Neural progenitor cell (in vitro differentiated cells): Measurements from ENCODE around the gene CXCL6. TPM values are rescaled to one million over a fixed set of nuclear protein-coding genes. Genes with fewer than 3 reads are reported as not detected.

ENCODE experiments used
- DNase-seq: peaks from one replicate; pipeline ENCODE4 v3.0.0-alpha.2; 2016; ENCODE audit warnings: low spot score
- H2AFZ ChIP-seq: fragments of 200-600 bp; sonication (generic); replicated peaks from 2 replicates; pipeline ENCODE4 v1.6.1; 2016; ENCODE audit warnings: antibody characterized with exemption
- H3F3A ChIP-seq: fragments of 200-600 bp; sonication (generic); 2 replicates; pipeline ENCODE4 v1.6.1; 2016; ENCODE audit warnings: antibody characterized with exemption, low read depth
- H3K27ac ChIP-seq: fragments of 200-600 bp; sonication (generic); 2 replicates; pipeline ENCODE4 v1.5.1; 2016; ENCODE audit warnings: mild to moderate bottlenecking
- H3K27me3 ChIP-seq: fragments of 200-600 bp; sonication (generic); 2 replicates; pipeline ENCODE4 v1.6.1; 2016; ENCODE audit warnings: mild to moderate bottlenecking, moderate library complexity
- H3K36me3 ChIP-seq: fragments of 200-600 bp; sonication (generic); 2 replicates; pipeline ENCODE4 v1.5.1; 2016
- H3K4me1 ChIP-seq: fragments of 200-600 bp; sonication (generic); 2 replicates; pipeline ENCODE4 v1.6.1; 2016; ENCODE audit warnings: mixed run types
- H3K4me2 ChIP-seq: fragments of 200-600 bp; sonication (generic); 2 replicates; pipeline ENCODE4 v1.6.1; 2016
- H3K4me3 ChIP-seq: fragments of 200-600 bp; sonication (generic); 2 replicates; pipeline ENCODE4 v1.5.1; 2016
- H3K79me2 ChIP-seq: fragments of 200-600 bp; sonication (generic); 2 replicates; pipeline ENCODE4 v1.6.1; 2016; ENCODE audit warnings: low read depth
- H3K9ac ChIP-seq: fragments of 200-600 bp; sonication (generic); 2 replicates; pipeline ENCODE4 v1.6.1; 2016
- H3K9me3 ChIP-seq: fragments of 200-600 bp; sonication (generic); 2 replicates; pipeline ENCODE4 v1.5.1; 2016; ENCODE audit warnings: low read depth
- H4K20me1 ChIP-seq: fragments of 200-600 bp; sonication (generic); 2 replicates; pipeline ENCODE4 v1.6.1; 2016; ENCODE audit warnings: low read depth
- H3K27ac Mint-ChIP-seq: 3 replicates; pipeline ENCODE4 v1.8.0; 2021; ENCODE audit warnings: mixed read lengths
- H3K27me3 Mint-ChIP-seq: 2 replicates; pipeline ENCODE4 v1.8.0; 2022; ENCODE audit warnings: low read depth, mild to moderate bottlenecking, inconsistent platforms, moderate library complexity, mixed read lengths; ENCODE audit not compliant: insufficient read depth
- H3K36me3 Mint-ChIP-seq: 3 replicates; pipeline ENCODE4 v1.8.0; 2021; ENCODE audit warnings: mixed read lengths
- H3K4me1 Mint-ChIP-seq: 3 replicates; pipeline ENCODE4 v1.8.0; 2021; ENCODE audit warnings: mixed read lengths
- H3K4me3 Mint-ChIP-seq: 3 replicates; pipeline ENCODE4 v1.8.0; 2021; ENCODE audit warnings: mild to moderate bottlenecking, moderate library complexity, mixed read lengths
- H3K9me3 Mint-ChIP-seq: 3 replicates; pipeline ENCODE4 v1.8.0; 2020; ENCODE audit warnings: mixed read lengths
- EZH2 ChIP-seq: fragments of 200-600 bp; sonication (generic); IDR thresholded peaks from 2 replicates; pipeline ENCODE4 v1.6.1; 2017; ENCODE audit warnings: antibody characterized with exemption, mild to moderate bottlenecking, moderate library complexity
- EZH2phosphoT487 ChIP-seq: fragments of 200-600 bp; sonication (generic); IDR thresholded peaks from 2 replicates; pipeline ENCODE4 v1.6.1; 2017; ENCODE audit warnings: antibody characterized with exemption
- total RNA-seq: library from RNA; depleted of rRNA; stranded (reverse); fragments of >200 nt; gene quantifications from 2 replicates; pipeline ENCODE4 v1.2.3, GENCODE V29; 2015; ENCODE audit warnings: low replicate concordance
- TF ChIP-seq, protein P1 (sequence below): fragments of 200-600 bp; sonication (generic); IDR thresholded peaks from 2 replicates; pipeline ENCODE4 v1.5.1; 2017; ENCODE audit warnings: antibody characterized with exemption, mild to moderate bottlenecking

The CXCL6 gene
- total RNA-seq, 1 donor from 2014 or later: 0.71 TPM

DNA sequence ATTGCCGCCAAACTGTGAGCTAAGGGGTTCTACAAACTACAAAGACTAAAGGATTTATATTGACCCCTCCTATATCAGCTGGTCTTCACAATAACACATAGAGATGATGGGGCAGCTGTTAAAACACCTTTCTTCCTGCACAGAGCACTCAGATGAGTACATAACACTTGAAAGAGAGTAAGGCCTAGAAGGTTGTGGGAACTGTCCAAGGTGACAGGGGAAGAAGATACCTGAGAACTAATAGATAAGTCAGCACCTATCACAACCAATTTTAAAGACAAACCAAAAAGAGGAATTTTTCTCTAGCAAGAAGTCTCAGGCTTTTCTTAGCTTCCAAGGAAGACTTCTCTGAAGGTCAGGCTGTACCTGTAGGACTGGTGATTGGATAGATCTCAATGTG is 19.1 kb upstream of the CXCL6 start:
- TF ChIP-seq EZH2phosphoT487 (no peak), EZH2 (no peak)
- TF ChIP-seq, protein P1, sequence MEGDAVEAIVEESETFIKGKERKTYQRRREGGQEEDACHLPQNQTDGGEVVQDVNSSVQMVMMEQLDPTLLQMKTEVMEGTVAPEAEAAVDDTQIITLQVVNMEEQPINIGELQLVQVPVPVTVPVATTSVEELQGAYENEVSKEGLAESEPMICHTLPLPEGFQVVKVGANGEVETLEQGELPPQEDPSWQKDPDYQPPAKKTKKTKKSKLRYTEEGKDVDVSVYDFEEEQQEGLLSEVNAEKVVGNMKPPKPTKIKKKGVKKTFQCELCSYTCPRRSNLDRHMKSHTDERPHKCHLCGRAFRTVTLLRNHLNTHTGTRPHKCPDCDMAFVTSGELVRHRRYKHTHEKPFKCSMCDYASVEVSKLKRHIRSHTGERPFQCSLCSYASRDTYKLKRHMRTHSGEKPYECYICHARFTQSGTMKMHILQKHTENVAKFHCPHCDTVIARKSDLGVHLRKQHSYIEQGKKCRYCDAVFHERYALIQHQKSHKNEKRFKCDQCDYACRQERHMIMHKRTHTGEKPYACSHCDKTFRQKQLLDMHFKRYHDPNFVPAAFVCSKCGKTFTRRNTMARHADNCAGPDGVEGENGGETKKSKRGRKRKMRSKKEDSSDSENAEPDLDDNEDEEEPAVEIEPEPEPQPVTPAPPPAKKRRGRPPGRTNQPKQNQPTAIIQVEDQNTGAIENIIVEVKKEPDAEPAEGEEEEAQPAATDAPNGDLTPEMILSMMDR: no peak
- Histone ChIP-seq H3K9ac (no peak overlapping the region), H2AFZ (no peak overlapping the region), H3K27me3 (no peaks in the 10 kb centered on the region), H3K4me1 (no peaks in the 10 kb centered on the region), H3K79me2 (no peaks in the 10 kb centered on the region), H3K9me3 (no peaks in the 10 kb centered on the region), H3K4me2 (no peak overlapping the region), H3K27ac (no peak overlapping the region), H4K20me1 (no peaks in the 10 kb centered on the region), H3K4me3 (no peak overlapping the region), H3F3A (no peaks in the 10 kb centered on the region), H3K36me3 (no peaks in the 10 kb centered on the region)
- H3K4me3 Mint-ChIP-seq: no peak overlapping the region
- H3K36me3 Mint-ChIP-seq: no peaks in the 10 kb centered on the region
- no peak overlapping the region for H3K27ac Mint-ChIP-seq
- no peaks in the 10 kb centered on the region for H3K4me1 Mint-ChIP-seq
- no peaks in the 10 kb centered on the region for H3K9me3 Mint-ChIP-seq
- no peak for DNase-seq
- peaks cover 3% of the 10 kb centered on the region for H3K27me3 Mint-ChIP-seq

DNA sequence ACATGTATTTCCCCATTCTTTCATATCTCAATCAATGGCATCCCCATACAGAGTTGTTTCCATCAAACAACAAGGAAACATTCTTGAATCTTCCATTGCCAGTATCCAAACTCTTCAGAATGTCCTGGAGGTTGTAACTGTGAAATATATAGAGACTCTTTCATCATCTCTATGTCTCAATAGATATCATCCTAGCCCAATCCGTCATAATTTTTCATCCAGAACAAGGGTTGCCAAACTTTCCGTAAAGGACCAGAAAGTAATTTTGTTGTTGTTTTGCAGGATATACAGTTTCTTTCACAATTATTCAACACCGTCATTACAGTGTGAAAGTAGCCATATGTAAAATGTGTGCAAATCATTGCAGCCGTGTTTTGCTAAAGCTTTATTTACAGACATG is 15.2 kb upstream of the CXCL6 start:
- no peaks in the 10 kb centered on the region for H3K36me3 Mint-ChIP-seq
- Histone ChIP-seq H3K27me3 (no peaks in the 10 kb centered on the region), H3K79me2 (no peaks in the 10 kb centered on the region), H3K9ac (no peak overlapping the region), H3K4me3 (no peak overlapping the region), H3K36me3 (no peaks in the 10 kb centered on the region), H3K4me2 (no peak overlapping the region), H2AFZ (no peak overlapping the region), H4K20me1 (no peaks in the 10 kb centered on the region), H3K4me1 (no peaks in the 10 kb centered on the region), H3K27ac (no peak overlapping the region), H3K9me3 (no peaks in the 10 kb centered on the region), H3F3A (no peaks in the 10 kb centered on the region)
- no peaks in the 10 kb centered on the region for H3K4me1 Mint-ChIP-seq
- DNase-seq: no peak
- H3K9me3 Mint-ChIP-seq: no peaks in the 10 kb centered on the region
- TF ChIP-seq EZH2phosphoT487 (no peak), EZH2 (no peak)
- TF ChIP-seq, protein P1: no peak
- H3K4me3 Mint-ChIP-seq: no peak overlapping the region
- H3K27ac Mint-ChIP-seq: no peak overlapping the region
- H3K27me3 Mint-ChIP-seq: no peaks in the 10 kb centered on the region

DNA sequence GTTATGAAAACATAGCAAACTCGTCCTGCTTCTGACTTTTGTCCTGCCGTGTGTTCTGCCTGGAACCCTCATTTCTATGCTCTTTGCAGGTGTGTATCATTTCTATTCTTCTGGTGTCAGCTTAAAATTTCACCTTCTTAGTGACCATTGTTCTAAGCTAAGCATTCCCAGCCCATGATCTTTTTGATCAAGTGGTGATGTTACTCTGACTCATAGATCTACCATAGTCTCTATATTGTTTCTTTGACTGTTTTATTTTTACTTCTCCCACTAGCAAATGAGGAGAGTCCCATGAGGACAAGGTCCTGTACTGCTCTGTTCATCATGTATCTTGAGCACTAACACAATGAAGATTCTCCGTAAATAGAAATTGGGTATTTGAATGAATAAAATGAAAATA is 14.1 kb upstream of the CXCL6 start:
- no peak overlapping the region for H3K4me3 Mint-ChIP-seq

More for the DNA sequence above, 14.1 kb upstream of the CXCL6 start:
- H3K79me2 ChIP-seq: no peaks in the 10 kb centered on the region
- H3K36me3 Mint-ChIP-seq: no peaks in the 10 kb centered on the region
- no peaks in the 10 kb centered on the region for H3K4me1 ChIP-seq
- H4K20me1 ChIP-seq: no peaks in the 10 kb centered on the region
- no peak overlapping the region for H3K27ac ChIP-seq
- no peaks in the 10 kb centered on the region for H3K4me1 Mint-ChIP-seq
- no peaks in the 10 kb centered on the region for H3F3A ChIP-seq
- H3K9ac ChIP-seq: no peak overlapping the region
- no peak overlapping the region for H2AFZ ChIP-seq
- no peak overlapping the region for H3K27ac Mint-ChIP-seq
- H3K36me3 ChIP-seq: no peaks in the 10 kb centered on the region
- H3K27me3 Mint-ChIP-seq: no peaks in the 10 kb centered on the region
- H3K9me3 ChIP-seq: no peaks in the 10 kb centered on the region
- no peak for DNase-seq
- TF ChIP-seq EZH2 (no peak), EZH2phosphoT487 (no peak)
- TF ChIP-seq, protein P1: no peak
- H3K4me2 ChIP-seq: no peak overlapping the region
- H3K9me3 Mint-ChIP-seq: peaks cover 6% of the 10 kb centered on the region
- no peak overlapping the region for H3K4me3 ChIP-seq
- H3K27me3 ChIP-seq: no peaks in the 10 kb centered on the region
